ENCODE results near the gene MSX1.

DNA sequence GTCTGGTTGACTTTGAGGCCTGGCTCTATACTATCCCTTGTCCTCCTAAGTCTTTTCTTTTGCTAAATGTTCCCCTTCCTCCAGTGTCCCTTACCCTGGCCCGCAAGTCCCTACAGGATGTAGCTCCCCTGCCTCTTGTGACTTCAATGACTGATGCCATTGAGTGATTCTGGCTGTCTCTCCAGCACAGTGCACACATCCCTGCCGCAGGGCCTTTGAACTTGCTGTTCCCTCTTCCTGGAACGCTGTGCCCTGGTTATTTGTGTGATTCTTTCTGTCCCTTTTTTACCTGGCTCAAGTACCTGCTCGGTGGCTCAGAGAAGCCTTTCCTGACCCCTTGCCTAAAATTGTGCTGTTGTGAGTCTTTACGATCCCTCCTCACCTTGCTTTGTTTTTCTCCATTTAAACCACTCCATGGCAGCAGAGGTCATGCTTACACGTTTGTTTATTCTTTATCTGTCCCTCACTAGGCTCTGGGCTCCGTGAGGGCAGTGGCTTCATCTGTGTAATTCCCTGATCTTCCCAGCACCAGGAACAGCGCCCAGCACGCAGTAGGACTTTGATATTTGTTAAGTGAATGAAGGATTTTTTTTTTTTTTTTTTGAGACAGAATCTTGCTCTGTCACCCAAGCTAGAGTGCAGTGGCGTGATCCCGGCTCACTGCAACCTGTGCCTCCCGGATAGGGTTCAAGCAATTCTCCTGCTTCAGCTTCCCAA lies 17.6 kb downstream of the MSX1 start:
- TF ChIP-seq EP300 (IDR thresholded peaks at IDR 0.05; ENCODE audit: borderline replicate concordance in 1 of 2, low read depth in 2 of 2, low read length in 2 of 2) (no peak), SP1 (IDR thresholded peaks at IDR 0.05; ENCODE audit: low read depth, low read length) (no peak), RXRA (IDR thresholded peaks at IDR 0.05; ENCODE audit: insufficient read depth, low read depth, low read length) (no peak), JUN (IDR thresholded peaks at IDR 0.05; ENCODE audit: low read depth, low read length) (no peak)
- TF ChIP-seq, protein P1, sequence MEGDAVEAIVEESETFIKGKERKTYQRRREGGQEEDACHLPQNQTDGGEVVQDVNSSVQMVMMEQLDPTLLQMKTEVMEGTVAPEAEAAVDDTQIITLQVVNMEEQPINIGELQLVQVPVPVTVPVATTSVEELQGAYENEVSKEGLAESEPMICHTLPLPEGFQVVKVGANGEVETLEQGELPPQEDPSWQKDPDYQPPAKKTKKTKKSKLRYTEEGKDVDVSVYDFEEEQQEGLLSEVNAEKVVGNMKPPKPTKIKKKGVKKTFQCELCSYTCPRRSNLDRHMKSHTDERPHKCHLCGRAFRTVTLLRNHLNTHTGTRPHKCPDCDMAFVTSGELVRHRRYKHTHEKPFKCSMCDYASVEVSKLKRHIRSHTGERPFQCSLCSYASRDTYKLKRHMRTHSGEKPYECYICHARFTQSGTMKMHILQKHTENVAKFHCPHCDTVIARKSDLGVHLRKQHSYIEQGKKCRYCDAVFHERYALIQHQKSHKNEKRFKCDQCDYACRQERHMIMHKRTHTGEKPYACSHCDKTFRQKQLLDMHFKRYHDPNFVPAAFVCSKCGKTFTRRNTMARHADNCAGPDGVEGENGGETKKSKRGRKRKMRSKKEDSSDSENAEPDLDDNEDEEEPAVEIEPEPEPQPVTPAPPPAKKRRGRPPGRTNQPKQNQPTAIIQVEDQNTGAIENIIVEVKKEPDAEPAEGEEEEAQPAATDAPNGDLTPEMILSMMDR (IDR thresholded peaks at IDR 0.05; ENCODE audit: control extremely low read depth in 1 of 3, insufficient read depth in 1 of 3, low read depth in 1 of 3, low read length in 3 of 3): no peak
